GM19395 (cell line): ENCODE data around the gene TMEM233.

Experiments
- ATAC-seq: cut with Tn5 transposase; IDR thresholded peaks from one replicate; pipeline ENCODE4 v1.9.1; 2021; ENCODE audit warnings: mild to moderate bottlenecking, moderate library complexity; ENCODE audit not compliant: unreplicated experiment

TMEM233 gene

DNA sequence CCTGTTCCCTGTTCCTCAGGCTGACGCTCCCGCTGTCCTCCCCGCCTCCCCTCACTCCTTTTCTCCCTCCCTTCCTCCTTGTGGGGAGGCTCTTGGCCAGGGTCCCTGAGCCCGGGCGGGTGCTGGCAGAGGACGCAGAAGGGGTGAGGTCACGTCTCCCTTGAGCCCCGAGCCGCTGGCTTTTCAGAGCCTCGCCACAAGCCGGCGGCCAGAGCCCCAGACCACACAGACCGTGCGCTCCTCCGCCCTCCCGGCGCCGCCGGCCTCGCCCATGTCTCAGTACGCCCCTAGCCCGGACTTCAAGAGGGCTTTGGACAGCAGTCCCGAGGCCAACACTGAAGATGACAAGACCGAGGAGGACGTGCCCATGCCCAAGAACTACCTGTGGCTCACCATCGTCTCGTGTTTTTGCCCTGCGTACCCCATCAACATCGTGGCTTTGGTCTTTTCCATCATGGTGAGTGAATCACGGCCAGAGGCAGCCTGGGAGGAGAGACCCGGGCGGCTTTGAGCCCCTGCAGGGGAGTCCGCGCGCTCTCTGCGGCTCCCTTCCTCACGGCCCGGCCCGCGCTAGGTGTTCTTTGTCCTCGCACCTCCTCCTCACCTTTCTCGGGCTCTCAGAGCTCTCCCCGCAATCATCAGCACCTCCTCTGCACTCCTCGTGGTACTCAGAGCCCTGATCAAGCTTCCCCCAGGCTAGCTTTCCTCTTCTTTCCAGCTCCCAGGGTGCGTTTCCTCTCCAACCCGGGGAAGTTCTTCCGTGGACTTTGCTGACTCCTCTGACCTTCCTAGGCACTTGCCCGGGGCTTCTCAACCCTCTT is at the start of gene TMEM233:
Gene TMEM233, plus strand, starts transcription at position 197 of the 821 bp plus-strand sequence. Its CDS starts 75 bp downstream, at position 272.
- no peak for ATAC-seq

DNA sequence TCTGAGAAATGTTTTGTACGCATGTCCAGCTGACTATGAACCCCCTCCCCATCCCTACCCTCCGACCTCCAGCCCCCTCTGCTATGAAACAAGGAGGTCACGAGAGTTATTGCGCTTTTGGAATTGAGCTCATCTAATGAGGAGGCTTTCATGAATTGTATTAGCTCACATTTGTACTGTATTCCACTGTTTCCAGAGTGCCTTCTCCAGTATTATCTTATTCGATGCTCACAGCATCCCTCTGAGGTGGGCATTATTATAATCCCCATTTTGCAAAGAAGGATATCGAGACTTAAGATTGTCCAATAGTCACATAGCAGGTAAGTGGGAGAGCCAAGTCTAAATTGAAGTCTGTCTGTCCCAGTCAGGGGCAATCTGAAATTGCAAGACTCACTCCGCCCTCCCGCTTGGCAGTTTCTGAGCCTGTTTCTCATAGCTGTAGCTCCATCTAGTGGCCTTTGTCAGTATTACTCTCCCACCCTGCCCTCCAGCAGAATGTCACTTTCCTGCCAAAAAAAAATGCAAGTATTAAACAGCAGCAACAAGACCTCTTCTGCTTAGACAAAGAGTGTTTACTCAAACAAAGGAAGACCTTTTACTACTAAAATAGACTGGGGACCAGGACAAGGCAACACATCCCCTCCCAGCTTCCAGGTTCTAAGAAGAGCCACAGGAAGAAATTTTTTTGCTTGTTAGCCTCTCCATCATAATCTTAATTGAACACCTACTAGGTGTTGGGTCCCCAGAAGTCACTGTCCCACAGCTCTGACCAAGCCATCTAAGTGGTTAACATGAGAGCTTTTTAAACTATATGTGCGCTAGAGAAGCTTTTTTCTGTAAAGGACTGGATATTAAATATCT is 48.6 kb upstream of the TMEM233 start:
- ATAC-seq, result peak; percentile 58

DNA sequence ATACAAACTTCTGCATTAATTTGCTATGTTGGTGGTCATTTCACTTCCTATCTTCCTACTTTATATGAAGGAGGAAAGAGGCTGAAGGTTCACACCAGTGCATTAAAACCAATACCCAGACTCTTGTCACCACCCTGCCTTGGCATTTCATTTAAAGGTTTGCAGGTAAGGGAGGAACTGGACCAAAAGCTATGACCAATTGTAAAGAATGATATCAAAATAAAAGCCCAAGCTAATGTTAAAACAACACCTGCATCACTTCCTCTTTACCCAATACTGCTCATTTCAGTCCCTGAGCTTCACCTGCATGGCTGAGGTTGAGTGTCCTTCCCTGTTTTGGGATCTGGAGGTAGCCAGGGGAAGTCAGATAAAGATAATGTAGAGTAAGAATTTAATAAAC is 47.2 kb upstream of the TMEM233 start:
- no peak for ATAC-seq

DNA sequence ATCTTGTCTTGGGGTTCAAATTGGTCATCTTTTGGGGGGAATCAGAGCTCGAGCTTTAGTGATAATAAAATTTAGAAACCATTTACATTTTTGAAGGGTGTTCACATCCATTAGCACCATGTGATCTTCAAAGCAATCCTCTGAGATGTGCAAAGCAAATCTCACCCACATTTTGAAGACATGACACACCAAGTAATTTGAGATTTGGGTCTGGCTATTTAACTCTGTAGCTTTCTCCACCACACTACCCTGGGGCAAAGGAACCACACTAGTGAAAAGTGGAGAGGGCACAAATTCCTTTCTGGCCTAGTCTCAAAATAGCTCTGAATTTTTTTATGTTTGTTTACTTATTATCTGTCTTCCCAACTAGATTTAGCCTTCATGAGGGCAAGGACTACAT is 46.6 kb upstream of the TMEM233 start:
- ATAC-seq, result no peak

DNA sequence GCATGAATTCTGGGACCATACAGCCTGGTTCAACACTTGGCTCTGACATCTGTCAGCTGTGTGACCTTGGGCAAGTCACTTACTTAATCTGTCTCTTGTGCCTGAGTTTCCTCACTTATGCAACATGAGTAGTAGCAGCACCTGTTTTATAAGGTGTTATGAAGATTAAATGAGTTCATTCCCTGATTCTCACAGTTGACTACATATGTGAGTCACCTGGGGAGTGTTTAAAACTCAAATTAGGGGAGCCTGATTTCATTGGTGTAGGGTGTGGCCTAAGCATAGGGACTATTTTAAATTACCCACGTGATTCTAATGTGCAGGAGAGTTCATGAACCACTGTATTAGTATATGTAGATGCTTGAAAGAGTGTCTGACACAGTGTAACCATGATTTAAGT is 36.7 kb upstream of the TMEM233 start:
- no peak for ATAC-seq

DNA sequence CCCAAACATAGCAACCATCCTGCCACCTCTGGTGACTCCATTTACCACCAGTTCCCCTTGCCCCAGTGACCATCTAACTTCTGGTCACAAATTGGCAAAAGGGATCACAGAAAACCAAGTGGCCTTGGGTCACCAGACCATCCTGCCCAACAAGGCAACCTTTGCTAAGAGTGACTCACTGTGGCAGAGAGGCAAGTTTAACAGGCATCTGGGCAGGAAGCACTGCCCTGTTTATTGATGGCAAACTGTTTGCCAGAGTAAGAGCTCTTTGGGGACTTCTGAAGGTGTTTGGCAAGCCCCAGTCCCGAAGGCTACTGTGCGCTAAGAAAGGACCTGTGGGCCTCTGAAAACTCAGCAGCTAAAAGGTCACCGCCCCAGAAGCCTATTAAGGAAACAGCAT is 28.2 kb upstream of the TMEM233 start:
- ATAC-seq, result no peak

DNA sequence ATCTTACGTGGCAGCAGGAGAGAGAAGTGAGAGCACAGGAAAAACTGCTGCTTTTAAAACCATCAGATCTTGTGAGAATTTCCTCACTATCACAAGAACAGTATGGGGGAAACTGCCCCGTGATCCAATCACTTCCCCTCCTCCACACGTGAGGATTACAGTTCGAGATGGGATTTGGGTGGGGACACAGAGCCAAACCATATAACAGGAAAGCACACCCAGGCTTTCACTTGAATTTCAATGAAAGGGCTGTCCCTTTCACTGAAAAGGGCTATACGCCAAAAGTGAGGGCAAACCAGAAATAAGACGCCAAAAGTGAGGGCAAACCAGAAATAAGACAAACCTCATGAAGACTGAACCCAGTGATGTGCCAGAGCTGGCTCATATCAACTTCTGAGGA is 22.8 kb upstream of the TMEM233 start:
- no peak for ATAC-seq

DNA sequence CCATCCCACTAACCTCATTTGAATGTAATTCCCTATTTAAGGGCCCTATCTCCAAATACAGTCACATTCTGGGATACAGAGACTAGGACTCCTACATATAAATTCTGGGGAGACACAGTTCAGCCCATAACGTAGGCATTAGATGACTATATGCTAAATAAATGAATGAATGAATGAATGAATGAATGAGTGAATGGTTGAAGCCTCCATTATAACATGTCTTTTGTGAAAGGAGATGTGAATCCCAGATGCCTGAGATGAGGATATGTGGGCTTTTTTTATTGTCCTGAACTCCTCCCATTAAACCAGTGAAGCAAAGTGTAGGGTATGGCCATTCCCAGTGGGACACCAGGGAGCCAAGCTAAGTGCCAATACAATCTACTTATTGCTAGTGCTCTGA is 20.5 kb upstream of the TMEM233 start:
- no peak for ATAC-seq

DNA sequence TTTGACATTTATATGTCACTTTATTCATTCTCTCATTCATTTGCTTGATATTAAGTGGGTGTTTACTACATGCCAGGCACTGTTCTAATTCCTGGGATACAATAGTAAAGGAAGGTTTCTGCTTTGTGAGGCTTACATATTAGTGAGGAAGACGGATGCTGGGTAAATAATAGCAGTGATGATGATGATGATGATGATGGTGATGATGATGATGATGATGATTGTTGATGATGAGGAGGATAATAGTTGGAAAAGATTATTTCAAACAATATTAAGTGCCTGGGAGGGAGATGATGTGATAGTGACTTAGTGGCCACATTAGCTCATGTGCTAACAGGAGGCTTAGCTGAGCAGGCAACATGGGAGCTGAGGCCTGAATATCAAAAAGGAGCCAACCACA is 19.3 kb upstream of the TMEM233 start:
- ATAC-seq, result no peak

DNA sequence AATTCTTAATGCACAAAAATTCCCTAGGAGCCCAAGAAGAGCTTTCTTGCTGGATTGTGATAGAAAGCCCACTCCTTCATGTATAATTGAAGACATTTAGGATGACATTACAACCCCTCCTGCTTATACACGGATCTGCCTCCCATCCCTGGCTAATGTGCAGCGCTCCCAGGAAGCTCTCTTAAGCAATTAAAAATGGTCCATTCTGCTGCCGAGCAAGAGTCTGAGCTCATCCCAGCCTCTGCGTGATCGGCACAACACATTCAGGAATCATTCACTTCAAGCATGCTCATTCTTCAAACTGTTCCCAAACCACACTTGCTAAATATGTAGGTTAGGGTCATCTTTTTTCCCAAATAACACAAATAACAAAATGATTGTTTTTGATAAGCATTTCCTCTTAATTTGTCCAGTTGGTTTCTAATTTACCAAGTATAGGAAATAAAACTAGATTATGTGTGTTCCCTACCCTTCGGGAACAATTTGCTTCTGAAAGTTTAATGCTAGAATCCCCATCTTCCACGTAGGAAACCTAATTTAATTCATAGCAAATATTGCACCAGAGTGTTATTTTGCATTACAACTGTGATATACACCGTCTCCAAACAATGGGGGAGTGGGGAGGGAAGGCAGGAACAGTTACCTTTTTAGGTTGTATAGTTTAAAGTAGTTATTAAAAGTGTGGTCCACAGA is 17.3 kb upstream of the TMEM233 start:
- ATAC-seq, result no peak

DNA sequence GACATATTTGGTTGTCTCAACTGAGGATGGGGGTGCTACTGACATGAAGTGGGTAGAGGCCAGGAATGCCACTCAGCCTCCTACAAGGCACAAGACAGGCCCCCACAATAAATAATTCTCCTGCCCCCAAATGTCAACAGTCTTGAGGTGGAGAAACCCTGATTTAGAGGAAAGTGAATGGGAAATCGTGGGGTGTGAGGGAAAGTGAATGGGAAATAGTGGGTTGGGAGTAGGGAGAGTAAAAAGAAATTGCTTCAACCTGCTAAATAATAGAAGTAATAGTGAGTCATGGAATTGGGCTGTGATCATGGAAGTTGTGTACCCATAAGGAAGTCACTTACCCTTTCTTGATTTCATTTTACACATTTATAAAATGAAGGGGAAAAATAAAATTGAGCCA is 16.7 kb upstream of the TMEM233 start:
- no peak for ATAC-seq

DNA sequence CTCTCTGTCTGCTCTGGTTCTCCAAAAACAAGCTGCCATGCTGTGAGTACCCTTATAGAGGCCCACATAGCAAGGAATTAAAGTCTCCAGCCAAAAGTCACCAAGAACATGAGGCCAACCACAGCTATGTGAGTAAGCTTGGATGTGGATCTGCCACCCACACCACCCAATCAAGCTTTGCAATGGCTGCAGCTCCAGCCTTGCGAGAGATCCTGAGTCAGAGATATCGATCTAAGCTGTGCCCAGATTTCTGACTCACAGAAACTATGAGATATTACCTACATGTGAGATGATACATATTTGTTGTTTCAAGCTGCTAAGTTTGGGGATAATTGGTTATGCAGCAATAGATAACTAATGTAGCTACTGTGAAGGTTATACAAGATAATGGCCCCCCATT is 15.5 kb upstream of the TMEM233 start:
- ATAC-seq, result no peak

DNA sequence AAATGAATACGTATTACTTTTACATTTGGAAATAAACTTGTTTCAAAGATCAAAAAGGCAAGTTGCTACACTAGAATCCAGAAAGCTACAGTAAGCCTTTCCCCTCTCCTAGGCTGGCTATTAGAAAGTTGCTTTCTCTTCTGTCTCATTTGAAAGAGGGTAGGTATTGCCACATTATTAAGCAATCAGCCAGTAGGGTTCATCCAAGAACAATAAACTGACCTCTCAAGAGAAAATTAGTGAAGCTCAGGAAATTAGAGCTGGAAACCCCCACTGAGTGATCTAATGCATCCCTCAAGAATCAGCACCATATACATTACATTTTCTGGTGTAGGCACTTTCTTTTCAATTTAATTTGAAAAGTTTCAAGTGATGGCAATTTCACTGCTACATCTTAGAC is 4.5 kb upstream of the TMEM233 start:
- no peak for ATAC-seq

DNA sequence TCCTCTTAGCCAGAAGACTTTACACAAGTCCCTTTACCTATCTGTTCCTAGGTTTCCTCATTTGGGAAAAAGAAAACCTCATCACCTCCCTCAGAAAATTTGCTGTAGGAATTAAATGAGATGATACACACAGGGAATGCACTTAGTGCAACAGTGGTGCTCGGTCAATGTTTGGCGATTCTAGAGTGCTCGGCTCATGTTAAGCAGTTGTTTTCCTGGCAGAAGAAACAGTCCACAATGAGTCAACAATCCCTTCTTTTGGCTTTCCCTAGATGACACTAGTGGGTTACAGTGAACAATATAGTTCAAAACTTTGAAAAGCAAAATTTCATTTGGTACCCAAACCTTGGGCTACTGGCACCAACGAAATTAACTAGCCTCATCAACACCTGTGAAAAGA is 3.9 kb upstream of the TMEM233 start:
- ATAC-seq, result no peak

DNA sequence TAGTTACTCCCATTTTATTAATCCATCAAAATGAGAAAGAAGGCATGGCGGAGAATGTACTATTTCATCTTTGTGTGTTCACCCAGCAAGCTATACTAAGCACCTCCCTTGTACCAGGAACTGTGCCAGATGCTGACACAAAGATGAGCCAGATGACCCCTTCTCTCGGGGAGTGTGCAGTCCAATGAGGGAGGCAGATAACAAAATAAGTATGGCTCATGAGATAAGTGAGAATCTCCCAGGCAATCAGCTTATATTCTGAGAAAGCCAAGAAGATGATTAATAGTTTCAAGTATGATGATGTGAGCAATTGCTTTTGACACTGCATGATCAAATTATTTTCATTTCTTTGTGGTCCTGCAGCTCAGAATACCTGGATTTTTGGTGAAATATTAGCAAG is 1.3 kb upstream of the TMEM233 start:
- ATAC-seq, result no peak

DNA sequence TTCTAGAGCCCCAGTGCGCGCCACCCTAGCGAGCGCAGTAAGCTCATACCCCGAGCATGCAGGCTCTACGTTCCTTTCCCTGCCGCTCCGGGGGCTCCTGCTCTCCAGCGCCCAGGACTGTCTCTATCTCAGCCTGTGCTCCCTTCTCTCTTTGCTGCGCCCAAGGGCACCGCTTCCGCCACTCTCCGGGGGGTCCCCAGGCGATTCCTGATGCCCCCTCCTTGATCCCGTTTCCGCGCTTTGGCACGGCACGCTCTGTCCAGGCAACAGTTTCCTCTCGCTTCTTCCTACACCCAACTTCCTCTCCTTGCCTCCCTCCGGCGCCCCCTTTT is 791 bp downstream of the TMEM233 start:
- ATAC-seq, result no peak

DNA sequence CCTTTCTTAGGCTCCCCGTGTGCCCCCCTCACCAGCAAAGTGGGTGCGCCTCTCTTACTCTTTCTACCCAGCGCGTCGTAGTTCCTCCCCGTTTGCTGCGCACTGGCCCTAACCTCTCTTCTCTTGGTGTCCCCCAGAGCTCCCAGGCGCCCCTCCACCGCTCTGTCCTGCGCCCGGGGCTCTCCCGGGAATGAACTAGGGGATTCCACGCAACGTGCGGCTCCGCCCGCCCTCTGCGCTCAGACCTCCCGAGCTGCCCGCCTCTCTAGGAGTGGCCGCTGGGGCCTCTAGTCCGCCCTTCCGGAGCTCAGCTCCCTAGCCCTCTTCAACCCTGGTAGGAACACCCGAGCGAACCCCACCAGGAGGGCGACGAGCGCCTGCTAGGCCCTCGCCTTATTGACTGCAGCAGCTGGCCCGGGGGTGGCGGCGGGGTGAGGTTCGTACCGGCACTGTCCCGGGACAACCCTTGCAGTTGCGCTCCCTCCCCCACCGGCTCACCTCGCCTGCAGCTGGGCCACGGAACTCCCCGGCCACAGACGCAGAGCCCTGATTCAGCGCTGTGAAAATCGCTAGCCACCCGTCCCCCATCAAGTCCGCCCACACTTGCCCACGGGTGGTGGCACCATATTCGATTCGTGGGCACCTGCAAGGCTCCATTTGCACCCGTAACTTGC is 1.3 kb downstream of the TMEM233 start:
- ATAC-seq, result no peak

DNA sequence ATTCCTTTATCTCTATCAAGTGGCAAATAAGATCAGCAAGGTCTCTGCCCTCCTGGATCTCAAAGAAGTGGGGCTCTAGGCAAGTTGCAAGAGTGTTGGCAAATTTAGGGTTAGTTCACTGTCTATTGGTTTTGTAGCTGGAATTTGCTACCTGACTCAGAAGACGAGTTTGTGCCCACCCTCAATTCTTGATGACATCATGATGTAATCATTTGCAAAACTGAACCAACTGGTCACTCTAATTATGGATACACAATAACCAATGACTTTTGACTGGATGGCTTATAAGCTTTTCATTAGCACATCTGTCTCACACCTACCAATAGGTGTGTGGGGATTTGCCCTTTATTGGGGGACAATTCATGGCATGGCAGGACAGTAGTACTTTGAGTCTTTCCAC is 4.6 kb downstream of the TMEM233 start:
- ATAC-seq, result no peak

DNA sequence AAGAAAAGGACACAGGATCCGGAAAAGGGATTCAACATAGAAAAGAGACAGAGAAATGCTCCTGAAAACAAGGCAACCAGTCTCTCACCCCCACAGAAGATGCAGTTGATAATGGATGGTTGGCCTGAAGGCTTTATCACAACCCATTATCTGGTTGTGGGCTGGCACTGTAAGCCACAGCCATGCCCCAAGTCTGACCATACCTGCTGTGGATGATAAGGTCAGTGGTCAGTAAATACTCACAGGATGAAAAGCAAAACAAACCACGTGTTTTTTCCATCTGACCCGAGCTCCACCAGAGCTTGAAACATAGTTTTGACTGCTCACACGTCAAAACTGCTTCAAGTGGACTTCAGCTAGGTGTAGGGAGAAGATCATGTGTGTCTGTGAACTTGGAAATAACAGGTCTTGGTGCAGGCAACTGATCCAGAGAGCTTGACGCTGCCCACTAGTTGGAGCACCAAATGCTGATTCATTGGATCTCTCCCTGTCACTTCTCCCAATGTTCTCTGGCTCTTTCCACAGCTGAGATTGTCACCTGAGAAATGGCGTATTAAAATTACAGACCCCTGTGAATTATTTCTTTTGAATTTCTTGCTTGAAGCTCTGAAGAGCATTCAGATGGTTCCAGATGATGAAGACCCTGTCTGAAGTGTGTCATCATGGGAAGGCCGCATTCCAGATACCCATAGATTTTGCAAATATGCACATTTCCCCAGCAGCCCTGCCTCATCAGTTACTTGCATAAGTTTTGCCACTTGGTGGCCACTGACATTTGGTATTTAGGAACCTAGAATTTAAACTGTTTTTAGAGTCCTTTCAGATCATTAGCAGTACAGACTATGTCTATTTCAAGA is 8.5 kb downstream of the TMEM233 start:
- no peak for ATAC-seq

DNA sequence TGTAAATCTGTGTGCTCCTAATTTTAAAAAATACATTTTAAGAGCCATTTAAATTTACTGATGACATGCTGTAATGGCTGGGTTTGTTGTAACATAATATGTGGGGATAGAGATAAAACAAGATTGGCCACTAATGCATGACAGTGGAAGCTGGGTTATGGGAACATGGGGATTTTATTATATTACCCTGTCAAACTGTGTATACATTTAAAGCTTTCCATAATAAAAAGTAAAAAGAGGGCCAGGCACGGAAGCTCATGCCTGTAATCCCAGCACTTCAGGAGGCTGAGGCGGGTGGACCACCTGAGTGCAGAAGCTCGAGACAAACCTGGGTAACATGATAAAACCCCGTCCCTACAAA is 9.1 kb downstream of the TMEM233 start:
- ATAC-seq, result no peak
